Activated T-cell treated with anti-CD3 and anti-CD28 coated beads for 48 hours (primary cell): ENCODE measurements around the gene MYCBP.
"Not testable (repeated sequence)": the region's sequence is repeated elsewhere in the genome, so short reads cannot be mapped to it uniquely, and the experiment has no call there.

Experiments
- DNase-seq: peaks from one replicate; pipeline ENCODE4 v3.0.0-alpha.2; 2020; ENCODE audit warnings: low read depth

The MYCBP gene

DNA sequence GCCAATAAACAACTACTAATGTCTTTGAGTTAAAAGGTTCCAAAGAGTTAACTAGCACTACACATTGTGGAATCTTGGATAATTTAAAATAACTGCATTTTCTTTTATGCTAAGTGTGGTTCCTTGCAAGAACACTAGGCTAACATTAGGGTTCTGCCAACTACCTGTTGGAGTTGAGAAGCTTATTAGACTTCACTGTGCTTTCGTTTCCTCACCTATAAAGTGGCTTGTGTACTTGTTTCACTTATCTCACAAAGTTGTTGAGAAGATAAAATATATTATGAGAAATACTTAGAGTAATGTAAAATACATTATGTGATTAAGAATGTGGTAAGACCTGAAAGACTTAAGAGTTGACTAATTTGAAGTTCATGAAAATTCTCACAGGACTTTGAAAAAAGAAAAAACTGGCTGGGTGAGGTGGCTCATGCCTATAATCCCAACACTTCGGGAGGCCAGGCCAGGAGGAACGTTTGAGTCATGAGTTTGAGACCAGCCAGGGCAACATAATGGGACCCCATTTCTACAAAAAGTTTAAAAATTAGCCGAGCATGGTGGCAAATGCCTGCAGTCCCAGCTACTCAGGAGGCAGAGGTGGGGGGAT lies 7.9 kb downstream of the MYCBP start:
- DNase-seq = no peak

GRCh38 chr1:38860454-38860795 lies 12.7 kb downstream of the MYCBP start:
- no peak for DNase-seq

GRCh38 chr1:38859561-38860453 lies 13.3 kb downstream of the MYCBP start, which contains the start of gene RRAGC:
Gene RRAGC (minus strand): TSS chr1:38859772. CDS start chr1:38859646, 126 bp downstream.
- DNase-seq = peak; percentile 97

- peak; percentile 52 for DNase-seq
These were observed 14.2 kb downstream of the MYCBP start for GRCh38 chr1:38858833-38859560.

- DNase-seq = no peak
These were observed 20.4 kb downstream of the MYCBP start for GRCh38 chr1:38852780-38853179.

DNA sequence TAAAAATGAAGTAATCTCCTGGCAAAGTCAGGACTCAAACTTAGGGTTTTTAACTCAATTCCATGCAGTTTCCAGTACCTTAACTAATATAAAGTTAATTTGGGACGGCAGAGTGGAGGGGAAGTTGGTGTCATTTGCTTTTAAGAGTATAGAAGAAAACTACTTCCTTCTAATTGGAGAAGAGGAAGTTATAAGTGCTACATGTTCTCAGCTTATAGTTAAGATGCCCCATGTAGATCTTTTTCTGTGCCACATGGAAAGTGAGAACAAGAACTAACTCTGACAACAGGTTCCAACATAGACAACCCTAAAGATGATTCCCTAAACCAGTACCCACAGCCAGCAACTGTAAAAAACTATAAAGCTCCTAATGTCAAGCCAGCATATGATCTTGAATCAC lies 25.1 kb downstream of the MYCBP start:
- no peak for DNase-seq

DNA sequence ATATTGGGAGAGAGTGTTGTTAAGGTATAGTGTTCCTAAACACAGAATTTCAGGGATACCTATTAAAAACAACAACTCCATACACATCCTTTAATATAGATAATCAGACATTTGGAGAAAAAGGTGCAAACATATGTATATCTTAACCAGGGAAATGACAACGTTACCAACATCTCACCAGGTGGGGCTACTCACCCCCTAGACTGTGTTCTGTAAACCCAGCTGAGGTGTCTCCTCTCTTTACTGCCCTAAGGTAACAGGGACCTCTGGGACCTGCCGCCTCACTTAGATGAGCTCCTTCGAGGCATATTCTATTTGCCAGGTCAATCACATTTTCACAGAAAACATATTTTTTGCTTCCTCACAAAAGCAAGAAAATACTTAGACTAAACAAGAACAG lies 26.9 kb downstream of the MYCBP start:
- DNase-seq = no peak

DNA sequence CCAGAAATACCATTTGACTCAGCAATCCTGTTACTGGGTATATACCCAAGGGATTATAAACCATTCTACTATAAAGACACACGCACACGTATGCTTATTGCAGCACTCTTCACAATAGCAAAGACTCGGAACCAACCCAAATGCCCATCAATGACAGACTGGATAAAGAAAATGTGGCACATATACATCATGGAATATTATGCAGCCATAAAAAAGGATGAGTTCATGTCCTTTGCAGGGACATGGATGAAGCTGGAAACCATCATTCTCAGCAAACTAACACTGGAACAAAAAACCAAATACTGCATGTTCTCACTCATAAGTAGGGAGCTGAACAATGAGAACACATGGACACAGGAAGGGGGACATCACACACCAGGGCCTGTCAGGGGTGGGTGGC lies 28.1 kb downstream of the MYCBP start:
- not testable (repeated sequence) for DNase-seq

DNA sequence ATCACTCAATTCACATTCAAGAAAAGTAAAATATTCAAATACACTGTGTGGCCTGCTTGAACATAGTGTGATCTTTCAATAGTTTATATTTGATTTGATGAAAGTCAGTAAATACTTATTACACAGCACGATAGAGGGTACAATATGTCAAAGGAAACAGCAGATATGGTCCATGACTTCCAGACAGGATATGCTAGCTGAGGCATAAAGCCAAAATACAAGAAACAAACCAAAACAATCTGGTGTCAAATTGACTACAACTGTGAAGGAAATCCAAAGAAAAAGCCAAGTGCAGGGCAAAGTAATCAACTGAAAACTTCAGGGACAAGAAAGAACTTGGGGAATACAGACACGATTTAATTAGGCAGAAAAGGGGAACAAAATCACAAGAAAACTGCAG lies 32.9 kb downstream of the MYCBP start:
- DNase-seq = no peak

GRCh38 chr1:38839363-38839762 lies 33.8 kb downstream of the MYCBP start:
- DNase-seq = no peak

DNA sequence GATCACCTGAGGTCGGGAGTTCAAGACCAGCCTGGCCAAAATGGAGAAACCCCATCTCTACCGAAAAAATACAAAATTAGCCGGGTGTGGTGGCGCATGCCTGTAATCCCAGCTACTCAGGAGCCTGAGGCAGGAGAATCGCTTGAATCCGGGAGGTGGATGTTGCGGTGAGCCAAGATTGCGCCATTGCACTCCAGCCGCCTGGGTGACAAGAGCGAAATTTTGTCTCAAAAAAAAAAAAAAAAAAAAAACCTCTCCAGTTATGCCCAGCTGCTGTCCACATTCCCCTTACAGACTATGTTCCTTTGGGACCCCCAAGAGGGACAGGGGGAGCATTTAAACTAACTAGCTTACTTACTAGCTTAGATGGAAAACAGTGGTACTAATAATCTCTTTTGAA lies 36.8 kb downstream of the MYCBP start:
- not testable (repeated sequence) for DNase-seq

DNA sequence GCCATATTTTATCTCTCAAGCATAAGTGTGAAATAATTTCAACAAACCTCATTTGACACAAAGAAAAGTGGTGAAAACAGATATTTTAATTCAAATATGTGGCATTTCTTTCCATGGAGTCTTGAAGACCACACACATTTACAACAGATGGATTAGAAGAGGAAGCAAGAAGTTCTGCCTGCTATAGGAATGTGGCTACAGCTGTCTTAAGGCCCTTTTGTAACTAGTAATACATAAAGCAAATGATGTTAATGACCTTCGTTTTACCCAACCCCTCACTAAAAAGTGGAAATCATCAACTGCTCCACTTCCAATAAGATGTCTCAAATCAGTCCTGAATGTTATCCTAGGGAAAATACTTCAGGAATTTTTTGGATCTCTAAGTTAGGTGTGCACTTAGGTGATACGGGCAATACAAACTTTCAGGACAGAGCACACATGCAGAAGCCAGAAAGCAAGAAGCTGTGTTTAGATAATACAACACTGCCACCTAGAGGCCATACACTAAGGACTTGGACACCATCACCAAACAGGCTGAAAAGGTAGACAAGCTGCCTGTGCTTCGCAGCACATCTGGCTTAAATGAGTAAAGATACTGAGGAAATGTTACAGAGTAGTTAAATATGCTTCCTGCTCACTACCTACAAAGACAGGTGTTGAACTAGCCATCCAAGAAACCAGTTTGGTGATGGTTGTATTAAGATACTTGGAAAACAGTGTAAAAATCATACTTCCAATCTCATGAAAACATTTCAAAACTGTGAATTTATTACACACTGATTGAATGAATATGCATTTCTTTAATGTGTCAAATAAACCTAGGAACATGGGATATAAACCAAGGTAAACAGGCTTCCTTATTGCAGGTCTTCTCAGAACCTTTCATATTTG lies 38.0 kb downstream of the MYCBP start:
- DNase-seq = no peak

DNA sequence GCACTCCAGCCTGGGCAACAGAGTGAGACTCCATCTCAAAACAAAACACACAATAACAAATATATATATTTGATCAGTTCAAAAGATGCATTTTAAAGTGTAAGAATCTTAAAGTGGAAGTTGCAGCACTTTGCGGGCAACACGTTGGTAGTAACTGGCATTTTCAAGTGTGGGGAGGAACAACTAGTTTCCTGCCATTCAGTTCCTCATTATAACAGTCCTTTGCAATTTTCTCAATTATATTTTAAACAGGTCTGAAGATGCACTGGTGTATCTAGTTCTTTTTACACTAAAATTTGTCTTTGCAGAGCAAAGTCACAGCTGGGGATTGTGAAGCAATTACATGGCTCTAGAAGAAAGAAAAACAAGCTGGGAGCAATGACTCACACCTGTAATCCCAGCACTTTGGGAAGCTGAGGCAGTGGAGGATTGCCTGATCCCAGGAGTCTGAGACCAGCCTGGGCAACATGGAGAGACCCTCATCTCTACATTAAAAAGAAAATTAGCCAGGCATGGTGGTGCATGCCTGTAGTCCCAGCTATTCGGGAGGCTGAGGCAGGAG lies 38.8 kb downstream of the MYCBP start:
- DNase-seq = no peak

- DNase-seq = no peak
These were observed 40.0 kb downstream of the MYCBP start for GRCh38 chr1:38833146-38833545.

GRCh38 chr1:38832370-38832734 lies 40.8 kb downstream of the MYCBP start:
- no peak for DNase-seq

- DNase-seq = no peak
These were observed 41.3 kb downstream of the MYCBP start for GRCh38 chr1:38831731-38832369.

- no peak for DNase-seq
These were observed 43.8 kb downstream of the MYCBP start for GRCh38 chr1:38829368-38829767.

DNA sequence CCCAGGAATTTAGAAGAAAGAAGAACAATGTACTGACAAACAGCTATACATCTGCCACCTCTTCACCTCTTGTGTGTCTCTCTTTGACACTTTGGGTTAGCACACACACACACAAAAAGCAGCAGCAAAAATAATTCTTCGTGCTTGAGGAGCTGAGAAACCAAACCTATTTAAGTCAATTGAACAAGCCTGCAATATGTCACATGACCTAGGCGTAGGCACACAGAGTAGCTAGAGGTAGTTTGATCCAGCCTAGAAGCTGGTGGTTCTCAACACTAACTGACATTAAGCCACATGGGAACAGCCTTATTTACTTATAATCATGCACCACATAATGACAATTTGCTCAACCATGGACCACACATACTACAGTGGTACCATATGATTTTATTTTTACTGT lies 45.8 kb downstream of the MYCBP start:
- DNase-seq = no peak

DNA sequence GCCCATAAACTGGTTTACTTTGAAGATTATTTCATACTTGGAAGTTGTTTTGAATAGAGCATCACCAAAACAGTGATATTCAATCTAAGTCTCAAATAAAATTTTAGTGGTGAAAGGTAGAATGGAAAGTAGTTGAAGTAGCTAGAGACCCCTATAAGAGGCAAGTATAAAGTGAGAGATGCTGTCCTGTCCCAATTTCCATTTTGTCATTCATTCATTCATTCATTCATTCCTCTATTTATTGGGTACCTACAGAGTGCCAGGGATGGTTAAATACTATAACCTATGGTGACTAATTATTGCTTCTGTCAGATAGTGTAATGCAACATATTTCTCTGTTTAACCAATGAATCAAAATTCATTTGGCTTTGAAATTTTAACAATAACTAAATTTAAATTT lies 46.3 kb downstream of the MYCBP start:
- no peak for DNase-seq

DNA sequence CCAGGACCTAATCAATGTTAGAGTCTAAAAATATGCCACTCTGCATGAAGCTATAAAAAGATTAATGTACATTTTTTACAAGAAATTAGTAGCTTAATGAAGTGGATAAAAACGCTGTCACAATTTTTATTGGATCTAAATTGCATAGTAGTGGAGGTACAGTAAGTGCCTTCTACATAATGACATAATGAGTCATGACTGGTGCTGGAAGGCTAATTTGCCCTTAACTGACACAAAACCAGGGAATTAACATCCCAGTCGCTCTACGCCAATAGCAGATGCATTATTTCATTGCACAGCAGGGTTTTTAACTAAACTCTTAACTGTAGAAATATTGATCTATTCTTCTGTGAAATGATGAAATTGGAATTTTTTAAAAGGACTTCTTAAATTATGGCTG lies 46.9 kb downstream of the MYCBP start:
- DNase-seq = no peak

- DNase-seq = no peak
These were observed 52.3 kb downstream of the MYCBP start for GRCh38 chr1:38820860-38821259.
